Keratinocyte (primary cell): ENCODE measurements around the gene APCDD1L. TPM values are rescaled to one million over a fixed set of nuclear protein-coding genes. Genes with fewer than 3 reads are reported as not detected.

Experiments
- DNase-seq: peaks from one replicate; pipeline ENCODE4 v3.0.0-alpha.2; 2011; ENCODE audit warnings: low read depth, missing footprints, low spot score
- FAIRE-seq: peaks from 2 replicates; lab custom pipeline; 2011; peaks lifted over from hg19 to GRCh38; lab: Jason Lieb, UNC
- H2AFZ ChIP-seq: 2 replicates; pipeline ENCODE4 v1.6.0; 2012; ENCODE audit warnings: low read length, control low read depth, inconsistent platforms; ENCODE audit not compliant: control insufficient read depth
- H3K27ac ChIP-seq: 2 replicates; pipeline ENCODE4 v1.5.1; 2011; ENCODE audit warnings: low read length; ENCODE audit not compliant: control insufficient read depth, insufficient read depth
- H3K27me3 ChIP-seq: 3 replicates; pipeline ENCODE4 v1.6.0; 2011; ENCODE audit warnings: low read length; ENCODE audit not compliant: control insufficient read depth, insufficient read depth; ENCODE audit errors: extremely low read depth
- H3K36me3 ChIP-seq, 2 experiments: 2 replicates in 1 of 2; 3 replicates in 1 of 2; pipeline ENCODE4 v1.5.1; 2011; ENCODE audit warnings: low read length in 2 of 2, mild to moderate bottlenecking in 1 of 2; ENCODE audit not compliant: control insufficient read depth in 2 of 2, insufficient read depth in 2 of 2; ENCODE audit errors: extremely low read depth in 1 of 2
- H3K4me1 ChIP-seq: 3 replicates; pipeline ENCODE4 v1.5.1; 2011; ENCODE audit warnings: low read length; ENCODE audit not compliant: control insufficient read depth, insufficient read depth; ENCODE audit errors: extremely low read depth
- H3K4me2 ChIP-seq: 3 replicates; pipeline ENCODE4 v1.6.0; 2011; ENCODE audit warnings: low read depth, low read length; ENCODE audit not compliant: control insufficient read depth, insufficient read depth; ENCODE audit errors: extremely low read depth
- H3K4me3 ChIP-seq, 3 experiments: fragments of 200-600 bp in 1 of 3; sonication (generic) in 1 of 3; 2 replicates in 2 of 3; 3 replicates in 1 of 3; pipeline ENCODE4 v1.5.1; 2011 to 2016; ENCODE audit warnings: low read length in 3 of 3, mild to moderate bottlenecking in 3 of 3, control low read depth in 2 of 3, inconsistent platforms in 1 of 3, low read depth in 1 of 3, mixed read lengths in 1 of 3, mixed run types in 1 of 3, moderate library complexity in 1 of 3; ENCODE audit not compliant: control insufficient read depth in 2 of 3, insufficient read depth in 2 of 3; ENCODE audit errors: extremely low read depth in 1 of 3
- H3K79me2 ChIP-seq: 2 replicates; pipeline ENCODE4 v1.6.0; 2012; ENCODE audit warnings: low read length; ENCODE audit not compliant: control insufficient read depth, insufficient read depth
- H3K9ac ChIP-seq: 3 replicates; pipeline ENCODE4 v1.6.0; 2011; ENCODE audit warnings: low read length; ENCODE audit not compliant: control insufficient read depth, insufficient read depth; ENCODE audit errors: extremely low read depth
- H3K9me1 ChIP-seq: 3 replicates; pipeline ENCODE4 v1.6.0; 2011; ENCODE audit warnings: low read length; ENCODE audit not compliant: control insufficient read depth, insufficient read depth; ENCODE audit errors: extremely low read depth
- H3K9me3 ChIP-seq: 2 replicates; pipeline ENCODE4 v1.5.1; 2012; ENCODE audit warnings: low read depth, low read length; ENCODE audit not compliant: control insufficient read depth
- H4K20me1 ChIP-seq: 3 replicates; pipeline ENCODE4 v1.6.0; 2011; ENCODE audit warnings: low read length; ENCODE audit not compliant: control insufficient read depth, insufficient read depth; ENCODE audit errors: extremely low read depth
- CTCF ChIP-seq, 3 experiments: IDR thresholded peaks in 1 of 3; conservative IDR thresholded peaks in 1 of 3; optimal IDR thresholded peaks in 1 of 3; 2 replicates in 2 of 3; 3 replicates in 1 of 3; pipeline versions ENCODE3 to v1.5.1; 2011; ENCODE audit warnings: low read length in 3 of 3, mild to moderate bottlenecking in 3 of 3, moderate library complexity in 2 of 3, control low read depth in 1 of 3, inconsistent platforms in 1 of 3; ENCODE audit not compliant: insufficient read depth in 2 of 3; ENCODE audit errors: extremely low read depth in 1 of 3
- EZH2 ChIP-seq: IDR thresholded peaks from one replicate; pipeline ENCODE4 v1.6.1; 2012; ENCODE audit warnings: inconsistent platforms, mild to moderate bottlenecking, low read length, moderate library complexity
- dilution Hi-C: fragments of 300-500 bp; cut with MboI; formaldehyde crosslinking; loops from one replicate; pipeline ENCODE4 v1.7.0; 2020; ENCODE audit warnings: low sequenced_read_pairs; ENCODE audit not compliant: extremely low pct_ligation_motif_present
- polyA plus RNA-seq, 5 experiments: library from polyadenylated mRNA; depleted of rRNA in 3 of 5; stranded (reverse) in 3 of 5; stranded (forward) in 1 of 5; unstranded in 1 of 5; fragments of >200 nt; gene quantifications; 1 replicate in 1 of 5; 2 replicates in 3 of 5; 3 replicates in 1 of 5; pipeline versions ENCODE4 v1.2.1 to v1.2.3, GENCODE V29; 2011 to 2012; ENCODE audit warnings: missing spikeins in 2 of 5, low read depth in 1 of 5, low replicate concordance in 1 of 5

The APCDD1L gene
- polyA plus RNA-seq, 1 donor (not counting 4 experiments of a cell fraction or from before 2014, with no cell fraction given) = 0.67 TPM

- no peaks in the 10 kb centered on the region for H3K9me1 ChIP-seq
- dilution Hi-C loops = no loop called here
Measured at GRCh38 chr20:58453391-58453790, 61.8 kb downstream of the APCDD1L start.

GRCh38 chr20:58452667-58453255 is 62.4 kb downstream of the APCDD1L start:
- Histone ChIP-seq H3K4me1 (peaks cover 12% of the 10 kb centered on the region), H3K9ac (no peak overlapping the region), H3K9me1 (no peaks in the 10 kb centered on the region), H3K4me2 (no peak overlapping the region), H3K79me2 (no peaks in the 10 kb centered on the region), H3K9me3 (no peaks in the 10 kb centered on the region), H3K36me3 (peaks cover 4 to 6% of the 10 kb centered on the region in 2 experiments), H2AFZ (no peak overlapping the region), H4K20me1 (no peaks in the 10 kb centered on the region), H3K27me3 (no peaks in the 10 kb centered on the region), H3K27ac (no peak overlapping the region), H3K4me3 (no peak overlapping the region)
- dilution Hi-C loops = no loop called here
- FAIRE-seq (no peak), DNase-seq (no peak)
- TF ChIP-seq EZH2 (no peak), CTCF (optimal IDR thresholded peaks at IDR 0.05 in 1 of 3, IDR thresholded peaks at IDR 0.05 in 1 of 3, conservative IDR thresholded peaks at IDR 0.05 in 1 of 3; ENCODE audit: extremely low read depth in 1 of 3, insufficient read depth in 2 of 3, low read length in 3 of 3) (no peak)

More at GRCh38 chr20:58453391-58453790, 61.8 kb downstream of the APCDD1L start:
- Histone ChIP-seq H3K36me3 (peaks cover 4 to 6% of the 10 kb centered on the region in 2 experiments), H4K20me1 (no peaks in the 10 kb centered on the region), H3K4me1 (peaks cover 18% of the 10 kb centered on the region), H3K4me2 (no peak overlapping the region), H2AFZ (no peak overlapping the region), H3K27ac (no peak overlapping the region), H3K79me2 (no peaks in the 10 kb centered on the region), H3K9ac (no peak overlapping the region), H3K4me3 (no peak overlapping the region), H3K9me3 (no peaks in the 10 kb centered on the region), H3K27me3 (no peaks in the 10 kb centered on the region)
- DNase-seq (no peak), FAIRE-seq (no peak)
- no peak for TF ChIP-seq CTCF (optimal IDR thresholded peaks at IDR 0.05 in 1 of 3, IDR thresholded peaks at IDR 0.05 in 1 of 3, conservative IDR thresholded peaks at IDR 0.05 in 1 of 3; ENCODE audit: extremely low read depth in 1 of 3, insufficient read depth in 2 of 3, low read length in 3 of 3)
- no peak for TF ChIP-seq EZH2
